HG02870 (cell line): Measurements from ENCODE around the gene PLS1.
"Not testable (repeated sequence)": the region's sequence is repeated elsewhere in the genome, so short reads cannot be mapped to it uniquely, and the experiment has no call there.

Experiments
- ATAC-seq: cut with Tn5 transposase; IDR thresholded peaks from one replicate; pipeline ENCODE4 v1.9.1; 2021; ENCODE audit warnings: mild to moderate bottlenecking, moderate library complexity; ENCODE audit not compliant: unreplicated experiment

The PLS1 gene, protein sequence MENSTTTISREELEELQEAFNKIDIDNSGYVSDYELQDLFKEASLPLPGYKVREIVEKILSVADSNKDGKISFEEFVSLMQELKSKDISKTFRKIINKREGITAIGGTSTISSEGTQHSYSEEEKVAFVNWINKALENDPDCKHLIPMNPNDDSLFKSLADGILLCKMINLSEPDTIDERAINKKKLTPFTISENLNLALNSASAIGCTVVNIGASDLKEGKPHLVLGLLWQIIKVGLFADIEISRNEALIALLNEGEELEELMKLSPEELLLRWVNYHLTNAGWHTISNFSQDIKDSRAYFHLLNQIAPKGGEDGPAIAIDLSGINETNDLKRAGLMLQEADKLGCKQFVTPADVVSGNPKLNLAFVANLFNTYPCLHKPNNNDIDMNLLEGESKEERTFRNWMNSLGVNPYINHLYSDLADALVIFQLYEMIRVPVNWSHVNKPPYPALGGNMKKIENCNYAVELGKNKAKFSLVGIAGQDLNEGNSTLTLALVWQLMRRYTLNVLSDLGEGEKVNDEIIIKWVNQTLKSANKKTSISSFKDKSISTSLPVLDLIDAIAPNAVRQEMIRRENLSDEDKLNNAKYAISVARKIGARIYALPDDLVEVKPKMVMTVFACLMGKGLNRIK

DNA sequence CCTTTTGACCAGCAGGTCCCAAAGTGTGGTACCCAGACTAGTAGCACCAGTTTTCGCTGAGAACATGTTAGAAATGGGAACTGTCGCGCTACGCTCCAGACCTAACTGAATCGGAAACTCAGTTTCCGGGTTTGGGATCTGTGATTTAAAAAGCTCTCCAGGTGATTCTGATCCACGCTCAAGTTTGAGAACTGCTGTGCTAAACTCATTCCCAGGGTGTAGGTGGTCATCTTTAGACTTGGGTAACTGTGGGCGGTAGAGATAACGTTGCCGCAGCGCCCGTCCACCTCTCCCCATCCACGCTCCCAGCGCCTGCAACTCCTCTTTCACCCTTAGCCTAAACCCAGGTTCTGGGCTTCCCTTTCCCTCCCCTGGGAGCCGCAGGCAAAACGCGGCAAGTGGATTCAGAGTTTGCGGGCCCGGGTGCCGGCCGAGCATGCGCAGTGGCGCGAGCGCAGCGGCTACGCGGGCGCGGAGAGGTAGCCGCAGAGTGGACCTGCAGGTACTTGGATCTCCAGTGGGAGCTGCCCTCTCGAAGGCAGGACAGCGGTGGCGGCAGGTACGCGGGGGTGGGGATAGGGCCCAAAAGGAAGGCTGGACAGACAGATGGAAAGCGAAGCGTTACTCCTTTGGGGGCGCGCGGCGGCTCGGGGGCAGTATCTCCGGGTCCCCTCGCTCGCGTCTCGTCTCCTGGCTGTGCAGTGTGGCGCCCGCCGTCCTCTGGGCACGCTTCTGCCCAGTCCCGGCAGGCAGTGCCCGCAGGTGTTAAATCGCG is at the start of gene PLS1:
TSS of gene PLS1 (plus strand) at position 443 of the 775 bp plus-strand sequence. CDS start 67,845 bp downstream, outside the sequence.
- peak; percentile 89 for ATAC-seq

DNA sequence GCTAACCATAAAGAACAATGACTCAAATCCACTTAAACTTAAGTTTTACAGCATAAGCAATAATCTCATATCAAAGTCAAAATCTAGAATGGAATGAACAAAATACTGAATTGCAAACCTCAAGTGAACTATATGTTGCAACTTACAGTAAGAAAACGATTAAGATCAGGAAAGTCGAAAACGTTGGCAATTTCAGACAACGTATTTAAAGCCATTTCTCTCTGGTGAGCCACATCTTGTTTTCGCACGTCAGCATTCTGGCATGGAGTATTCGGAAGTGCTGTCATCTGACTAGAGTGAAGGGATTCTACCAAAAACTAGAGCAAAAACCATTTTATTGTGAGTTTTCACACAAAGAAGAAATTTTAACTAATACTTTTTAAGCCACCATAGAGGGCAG is 46.2 kb upstream of the PLS1 start:
- no peak for ATAC-seq

DNA sequence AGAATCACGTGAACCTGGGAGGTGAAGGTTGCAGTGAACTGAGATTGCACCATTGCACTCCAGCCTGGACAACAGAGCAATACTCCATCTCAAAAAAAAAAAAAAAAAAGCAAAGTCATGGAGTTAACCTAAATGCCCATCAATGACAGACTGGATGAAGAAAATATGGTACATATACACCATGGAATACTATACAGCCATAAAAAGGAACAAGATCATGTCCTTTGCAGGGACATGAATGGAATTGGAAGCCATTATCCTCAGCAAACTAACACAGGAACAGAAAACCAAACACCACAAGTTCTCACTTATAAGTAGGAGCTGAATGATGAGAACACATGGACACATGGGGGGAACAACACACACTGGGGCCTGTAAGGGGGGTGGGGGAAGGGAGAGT is 43.6 kb upstream of the PLS1 start:
- not testable (repeated sequence) for ATAC-seq

DNA sequence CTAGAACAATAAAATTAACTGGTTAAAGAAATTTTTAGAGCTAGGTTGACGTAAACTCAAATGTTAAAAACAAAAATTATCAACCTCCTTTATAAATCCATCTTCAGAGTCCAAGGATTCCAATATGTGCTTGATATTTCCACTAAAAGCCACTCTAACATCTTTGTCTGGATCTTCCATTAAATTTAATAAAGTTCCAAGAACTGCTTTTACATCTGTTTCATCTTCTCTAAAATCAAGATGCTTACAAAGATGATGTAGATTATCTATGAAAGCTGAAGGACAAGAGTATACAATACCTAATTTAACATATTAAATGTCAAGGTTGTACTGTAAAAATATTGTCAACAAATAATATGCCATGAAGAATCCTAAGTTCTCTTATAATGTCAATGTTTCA is 42.5 kb upstream of the PLS1 start:
- ATAC-seq = no peak

DNA sequence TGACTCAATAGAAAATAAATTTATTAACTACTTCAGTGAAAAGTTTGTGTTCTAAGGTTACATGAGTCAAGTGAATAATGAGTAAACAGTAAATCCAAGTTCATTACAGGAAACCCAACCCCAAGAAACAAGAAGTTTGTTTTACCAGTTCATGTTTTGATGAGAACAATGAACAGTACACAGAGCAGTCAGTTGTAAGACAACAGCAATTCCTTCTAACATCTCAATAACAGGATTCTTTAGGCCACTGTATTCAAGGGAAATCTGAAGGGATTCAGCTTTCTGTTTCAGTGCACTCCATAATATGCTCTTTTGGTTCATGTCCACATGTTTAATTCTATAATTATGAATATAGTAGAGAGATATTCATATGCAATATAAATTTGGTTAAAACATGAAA is 36.1 kb upstream of the PLS1 start:
- ATAC-seq = no peak

DNA sequence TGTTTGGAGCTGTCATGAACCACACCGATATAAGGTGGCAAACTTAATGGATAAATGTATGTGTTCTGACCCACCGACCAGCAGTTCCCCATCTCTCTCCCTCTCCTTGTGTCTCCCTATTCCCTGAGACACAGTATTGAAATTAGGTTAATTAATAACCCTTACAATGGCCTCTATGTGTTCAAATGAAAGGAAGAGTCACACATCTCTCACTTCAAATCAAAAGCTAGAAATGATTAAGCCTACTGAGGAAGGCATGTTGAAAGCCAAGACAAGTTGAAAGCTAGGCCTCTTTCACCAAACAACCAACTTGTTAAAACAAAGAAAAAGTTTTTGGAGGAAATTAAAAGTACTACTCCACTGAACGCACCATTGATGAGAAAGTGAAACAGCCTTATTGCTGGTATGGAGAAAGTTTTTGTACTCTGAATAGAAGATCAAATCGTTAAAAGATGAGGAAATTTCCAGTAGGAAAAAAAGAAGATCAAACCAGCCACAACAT is 32.6 kb upstream of the PLS1 start:
- no peak for ATAC-seq

DNA sequence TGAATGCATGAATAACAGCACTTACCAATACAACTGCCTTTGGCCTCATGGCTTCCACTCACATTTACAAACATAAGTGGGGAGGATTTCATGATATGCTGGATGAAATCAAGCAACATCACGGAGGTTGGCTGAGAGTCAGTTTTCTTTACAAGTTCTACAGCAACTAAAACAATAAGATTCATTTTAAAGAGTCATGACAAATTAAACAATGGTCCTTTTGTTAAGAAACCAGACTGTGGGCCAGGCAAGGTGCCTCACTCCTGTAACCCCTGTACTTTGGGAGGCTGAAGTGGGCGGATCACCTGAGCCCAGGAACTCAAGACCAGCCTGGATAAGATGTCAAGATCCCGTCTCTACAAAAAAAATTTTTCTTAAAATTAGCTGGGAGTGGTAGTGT is 30.1 kb upstream of the PLS1 start:
- no peak for ATAC-seq

DNA sequence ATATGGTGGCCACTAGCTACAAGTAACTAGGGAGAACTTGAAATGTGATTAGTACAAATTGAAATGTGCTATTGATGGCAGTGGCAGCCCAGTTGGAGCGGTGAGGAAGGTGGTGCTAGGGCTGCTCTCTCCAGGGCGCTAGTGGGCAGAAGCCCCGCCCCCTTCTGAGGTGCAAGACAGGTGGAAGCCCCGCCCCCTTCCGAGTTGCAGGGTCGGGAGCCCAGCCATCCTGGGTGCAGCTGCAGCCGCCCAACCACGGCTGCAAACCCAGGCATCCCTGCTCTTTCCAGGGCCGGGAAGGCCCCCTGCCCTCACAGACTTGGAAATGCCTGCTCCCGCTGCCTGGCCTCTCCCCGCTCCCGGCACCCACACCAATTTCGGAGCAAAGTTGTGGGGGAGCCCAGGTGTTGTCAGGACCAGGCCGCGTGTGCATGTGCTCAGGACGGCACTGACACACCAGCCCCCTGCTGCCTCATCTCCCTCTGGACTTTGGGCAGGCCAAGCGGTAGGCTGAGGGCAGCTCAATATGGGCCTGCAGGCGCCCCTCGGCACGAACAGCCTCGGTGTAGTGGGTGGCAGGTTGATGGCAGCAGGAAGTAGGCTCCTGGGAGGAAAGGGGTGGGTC is 27.7 kb upstream of the PLS1 start:
- ATAC-seq = no peak

DNA sequence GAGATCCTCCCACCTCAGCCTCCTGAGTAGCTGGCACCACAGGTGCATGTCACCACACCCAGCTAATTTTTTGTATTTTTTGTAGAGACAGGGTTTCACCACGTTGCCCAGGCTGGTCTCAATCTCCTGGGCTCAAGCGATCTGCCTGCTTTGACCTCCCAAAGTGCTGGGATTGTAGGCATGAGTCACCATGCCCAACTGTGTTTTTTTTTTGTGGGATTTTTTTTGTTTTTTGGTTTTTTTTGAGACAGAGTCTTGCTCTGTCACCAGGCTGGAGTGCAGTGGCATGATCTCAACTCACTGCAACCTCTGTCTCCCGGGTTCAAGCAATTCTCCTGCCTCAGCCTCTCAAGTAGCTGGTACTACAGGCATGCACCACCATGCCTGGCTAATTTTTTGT is 26.8 kb upstream of the PLS1 start:
- not testable (repeated sequence) for ATAC-seq

DNA sequence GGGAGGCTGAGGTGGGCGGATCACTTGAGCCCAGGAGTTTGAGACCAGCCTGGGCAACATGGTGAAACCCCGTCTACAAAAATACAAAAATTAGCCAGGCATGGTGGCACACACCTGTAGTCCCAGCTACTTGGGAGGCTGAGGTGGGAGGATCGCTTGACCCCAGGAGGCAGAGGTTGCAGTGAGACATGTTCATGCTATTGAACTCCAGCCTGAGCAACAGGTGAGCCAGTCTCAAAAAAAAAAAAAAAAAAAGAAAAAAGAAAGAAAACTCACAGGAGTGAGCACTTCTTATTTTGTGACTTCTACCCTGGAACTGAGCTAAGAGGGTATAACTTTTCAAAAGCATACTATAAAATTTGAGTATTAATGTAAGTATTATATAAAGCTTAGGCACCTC is 22.0 kb upstream of the PLS1 start:
- ATAC-seq = not testable (repeated sequence)

DNA sequence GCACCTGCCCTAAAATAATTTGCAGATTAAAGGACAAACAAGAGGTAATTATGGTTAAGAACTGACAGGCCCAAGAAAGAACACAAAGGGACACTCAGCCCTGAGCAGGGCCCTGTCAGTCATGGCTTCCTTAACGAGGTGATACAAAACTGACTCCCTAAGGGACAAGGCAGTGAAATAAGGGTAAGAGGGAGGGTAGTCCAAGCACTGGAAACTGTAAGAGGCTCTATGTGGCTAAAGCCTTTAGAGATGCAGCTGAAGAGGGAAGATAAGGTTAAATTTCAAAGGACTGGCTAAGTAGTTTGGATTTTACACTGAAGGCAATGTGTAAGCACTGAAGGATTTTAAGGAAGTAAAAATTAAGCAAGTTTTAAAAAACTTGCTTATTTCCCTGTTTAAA is 21.5 kb upstream of the PLS1 start:
- ATAC-seq = no peak

DNA sequence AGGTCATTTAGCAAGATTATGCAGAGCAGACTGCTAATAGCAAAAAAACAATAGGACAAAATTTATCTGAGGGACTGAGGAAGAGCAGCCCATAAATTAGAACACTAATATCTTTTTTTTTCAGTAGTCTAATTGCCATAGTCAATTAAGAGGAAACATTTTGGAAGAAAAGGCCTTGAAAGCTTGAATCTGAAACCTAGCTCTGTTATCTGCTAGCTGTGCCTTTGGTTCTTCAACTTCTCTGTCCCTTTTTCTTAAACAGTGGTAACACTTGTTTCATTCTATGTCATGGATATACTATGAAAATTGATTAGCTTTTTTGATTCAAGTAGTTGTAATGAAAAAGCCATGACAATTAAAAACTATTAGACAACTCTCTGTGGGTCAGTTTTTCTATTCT is 19.4 kb upstream of the PLS1 start:
- ATAC-seq = no peak

DNA sequence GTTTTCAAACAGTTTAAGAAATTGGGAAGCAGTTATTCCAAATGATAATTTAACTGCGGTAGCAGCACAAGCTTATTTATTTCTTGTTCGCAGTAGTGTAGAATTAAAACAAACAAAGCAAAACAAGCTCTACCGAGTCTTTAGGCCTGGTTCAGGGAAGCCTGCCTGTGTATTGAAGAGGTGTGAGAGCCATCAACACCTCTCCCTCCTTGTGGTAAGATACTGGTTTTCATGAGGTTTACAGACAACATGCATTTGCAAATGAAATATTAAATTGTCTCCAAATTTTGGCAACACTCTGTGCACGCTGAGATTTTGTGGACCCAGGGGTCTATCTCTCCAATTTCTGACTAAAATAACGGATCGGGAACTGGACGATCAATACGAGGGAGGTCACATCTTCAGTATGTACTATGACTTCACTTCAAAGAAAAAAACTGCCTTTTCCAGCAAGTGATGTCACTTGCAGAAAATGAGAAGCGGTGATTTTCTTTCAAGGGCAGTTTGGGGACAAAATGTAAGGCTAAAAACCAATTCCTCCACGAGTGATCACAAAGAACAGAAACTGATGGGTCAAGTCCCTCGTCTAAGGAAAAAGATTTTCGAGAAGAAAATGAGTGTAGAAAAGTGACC is 18.4 kb upstream of the PLS1 start:
- no peak for ATAC-seq

DNA sequence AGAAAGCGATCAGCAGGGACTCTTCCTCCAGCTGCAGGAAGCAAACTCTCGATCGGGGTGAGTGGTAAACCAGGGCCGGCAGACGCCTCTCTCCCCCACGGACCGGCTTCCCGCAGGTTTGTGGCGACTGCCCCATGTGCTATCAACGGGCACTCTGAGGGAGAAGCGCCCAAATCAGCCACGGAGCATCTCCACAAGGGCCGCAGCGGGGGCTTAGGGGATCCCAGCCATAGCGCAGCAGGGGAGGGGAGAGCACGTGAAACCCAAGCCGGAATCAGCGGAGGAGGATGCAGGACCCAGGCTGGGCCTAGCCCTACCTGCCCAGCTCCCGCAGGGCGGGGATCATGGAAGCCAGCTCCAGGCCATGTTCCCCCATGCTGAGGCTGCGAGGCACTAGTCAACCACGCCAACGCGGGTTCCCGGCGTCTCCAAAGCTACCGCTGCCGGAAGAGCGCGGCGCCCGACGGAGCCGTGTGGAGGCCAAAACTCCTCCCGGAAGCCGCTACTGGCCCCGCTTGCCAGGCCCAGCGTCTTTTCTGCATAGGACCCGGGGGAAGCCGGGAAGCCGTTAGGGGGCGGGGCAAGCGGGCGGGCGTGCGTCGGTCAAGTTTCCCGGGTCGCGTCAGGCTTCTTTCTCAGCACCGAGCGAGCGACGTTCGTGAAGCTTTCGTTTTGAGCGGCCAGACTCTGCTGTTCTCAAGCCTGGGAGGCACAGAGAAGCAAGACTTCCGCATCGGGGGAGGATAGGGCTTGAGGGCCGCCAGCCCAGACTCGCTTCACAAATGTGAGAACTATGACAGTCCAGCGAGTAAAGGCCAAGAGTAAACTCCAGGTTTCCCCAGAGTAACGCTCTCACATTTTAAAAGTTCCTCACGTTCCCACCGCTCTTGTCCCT is 17.6 kb upstream of the PLS1 start, which contains the start of gene ATR:
TSS of gene ATR (minus strand) at position 405 of the 895 bp plus-strand sequence. CDS start at position 376, 29 bp downstream.
- peak; percentile 90 for ATAC-seq

DNA sequence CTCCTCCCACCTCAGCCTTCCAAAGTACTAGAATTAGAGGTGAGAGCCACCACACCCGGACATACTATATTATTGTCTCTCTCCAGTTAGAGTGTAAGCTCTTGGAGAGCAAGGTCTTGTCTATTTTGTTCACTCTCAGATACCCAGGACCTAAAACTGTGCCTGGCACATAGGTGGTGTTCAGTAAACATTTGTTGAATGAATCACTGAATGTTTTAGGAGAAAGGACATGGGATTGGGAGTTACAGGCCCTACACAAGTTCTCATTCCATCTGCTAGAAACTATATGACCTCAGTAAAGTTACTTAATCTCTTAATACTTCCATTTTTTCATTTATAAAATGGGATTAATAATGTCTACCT is 16.2 kb upstream of the PLS1 start:
- no peak for ATAC-seq

DNA sequence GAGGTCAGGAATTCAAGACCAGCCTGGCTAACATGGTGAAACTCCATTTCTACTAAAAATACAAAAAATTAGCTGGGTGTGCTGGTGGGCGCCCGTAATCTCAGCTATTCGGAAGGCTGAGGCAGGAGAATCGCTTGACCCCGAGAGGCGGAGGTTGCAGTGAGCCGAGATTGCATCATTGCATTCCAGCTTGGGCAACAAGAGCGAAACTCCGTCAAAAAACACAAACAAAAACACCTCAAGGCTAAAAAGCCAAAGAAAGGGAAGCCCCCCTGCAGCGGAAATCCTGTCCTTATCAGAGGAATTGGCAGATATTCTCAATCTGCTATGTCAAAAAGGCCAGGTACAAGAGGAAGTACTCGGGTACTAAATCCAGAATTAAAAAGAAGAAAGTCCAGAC is 15.1 kb upstream of the PLS1 start:
- ATAC-seq = not testable (repeated sequence)

DNA sequence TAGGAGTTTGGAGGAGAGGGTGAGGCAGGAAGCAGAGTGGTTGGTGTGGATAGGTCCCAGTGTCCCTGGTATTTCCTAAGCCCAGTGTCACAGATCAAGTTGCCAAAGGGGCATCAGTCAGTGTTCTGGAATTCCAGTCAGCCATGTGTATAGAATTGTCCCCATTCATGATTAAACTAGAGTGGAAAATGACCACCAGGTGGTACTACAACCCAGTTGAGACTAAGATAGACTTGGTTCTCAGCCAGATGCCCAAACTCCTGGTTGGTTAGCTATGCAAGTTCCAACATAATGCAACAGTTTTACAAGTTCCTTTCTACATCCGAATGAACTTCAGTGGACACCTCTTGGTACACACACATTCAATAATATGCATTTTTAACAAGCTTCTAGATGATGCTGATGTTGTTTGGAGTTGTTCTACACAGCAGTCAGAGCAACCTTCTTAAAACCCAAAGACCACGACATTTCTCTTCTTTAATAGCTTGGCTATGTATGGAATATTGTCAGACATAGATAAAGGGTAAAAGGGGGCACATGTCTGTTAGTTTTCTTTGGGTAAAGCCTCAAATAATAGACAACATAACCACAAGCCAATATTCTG is 9.3 kb upstream of the PLS1 start:
- peak; percentile 68 for ATAC-seq

DNA sequence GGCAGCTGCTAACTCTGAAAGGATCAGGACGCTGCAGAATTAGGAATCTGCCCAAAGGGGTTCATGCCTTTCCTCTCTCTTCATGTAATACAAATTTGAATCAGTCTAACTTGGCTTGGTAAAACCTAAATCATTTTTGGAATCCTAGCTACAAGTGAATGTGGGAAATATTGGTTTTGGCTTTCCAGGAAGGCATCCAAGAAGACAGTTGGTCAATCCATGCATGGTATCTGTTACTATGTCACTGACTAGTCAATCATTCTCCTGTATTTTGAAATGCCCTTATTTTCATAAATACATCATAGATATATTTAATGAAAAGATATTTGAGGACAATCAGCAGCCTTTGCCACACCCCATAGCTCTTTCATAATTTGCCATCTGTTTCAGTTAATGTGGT is 7.5 kb upstream of the PLS1 start:
- no peak for ATAC-seq

DNA sequence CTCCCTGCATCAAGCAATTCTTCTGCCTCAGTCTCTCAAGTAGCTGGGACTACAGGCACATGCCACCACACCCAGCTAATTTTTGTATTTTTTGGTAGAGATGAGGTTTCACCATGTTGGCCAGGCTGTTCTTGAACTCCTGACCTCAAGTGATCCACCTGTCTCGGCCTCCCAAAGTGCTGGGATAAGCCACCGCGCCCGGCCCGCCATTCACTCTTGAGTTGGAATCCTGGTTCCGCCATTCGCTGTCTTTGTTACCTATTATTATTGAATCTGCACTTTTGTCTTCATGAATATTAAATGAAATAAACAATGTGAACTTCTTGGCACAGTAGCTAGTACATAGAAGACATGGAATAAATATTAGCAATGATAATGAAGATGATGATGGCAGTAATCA is 3.9 kb upstream of the PLS1 start:
- ATAC-seq = not testable (repeated sequence)
